H9 (cell line): ENCODE results near the gene RGS6. TPM values are rescaled to one million over a fixed set of nuclear protein-coding genes. Genes with fewer than 3 reads are reported as not detected.

Source experiments
- DNase-seq: peaks from one replicate; pipeline ENCODE4 v3.0.0-alpha.2; 2017
- H2AFZ ChIP-seq: one replicate; pipeline ENCODE4 v1.6.1; 2013; ENCODE audit warnings: mild to moderate bottlenecking, low read length, control low read depth, moderate library complexity
- H2AK5ac ChIP-seq: 2 replicates; pipeline ENCODE4 v1.6.1; 2013; ENCODE audit warnings: low read length, control low read depth, mixed read lengths; ENCODE audit not compliant: insufficient read length
- H2BK120ac ChIP-seq: one replicate; pipeline ENCODE4 v1.6.1; 2013; ENCODE audit warnings: low read depth, mild to moderate bottlenecking, low read length, control low read depth, inconsistent platforms; ENCODE audit not compliant: poor library complexity, severe bottlenecking
- H2BK12ac ChIP-seq: 2 replicates; pipeline ENCODE4 v1.6.1; 2013; ENCODE audit warnings: low read length, control low read depth, mixed read lengths, low read depth; ENCODE audit not compliant: insufficient read length
- H2BK15ac ChIP-seq: 2 replicates; pipeline ENCODE4 v1.6.1; 2013; ENCODE audit warnings: low read depth, low read length, control low read depth
- H2BK20ac ChIP-seq: one replicate; pipeline ENCODE4 v1.6.1; 2013; ENCODE audit warnings: low read depth, mild to moderate bottlenecking, low read length, control low read depth, inconsistent platforms; ENCODE audit not compliant: poor library complexity, severe bottlenecking
- H2BK5ac ChIP-seq: 2 replicates; pipeline ENCODE4 v1.6.1; 2013; ENCODE audit warnings: low read length, control low read depth, mixed read lengths; ENCODE audit not compliant: insufficient read length
- H3K14ac ChIP-seq: 2 replicates; pipeline ENCODE4 v1.6.1; 2013; ENCODE audit warnings: low read length, control low read depth; ENCODE audit not compliant: insufficient read depth
- H3K18ac ChIP-seq: 2 replicates; pipeline ENCODE4 v1.6.1; 2013; ENCODE audit warnings: low read depth, mild to moderate bottlenecking, mixed read lengths, low read length, control low read depth; ENCODE audit not compliant: insufficient read length
- H3K23ac ChIP-seq: 2 replicates; pipeline ENCODE4 v1.6.1; 2013; ENCODE audit warnings: low read length, control low read depth, mixed read lengths, low read depth; ENCODE audit not compliant: insufficient read length
- H3K23me2 ChIP-seq: 2 replicates; pipeline ENCODE4 v1.6.1; 2013; ENCODE audit warnings: low read depth, mild to moderate bottlenecking, mixed read lengths, low read length, control low read depth; ENCODE audit not compliant: insufficient read length, poor library complexity, severe bottlenecking
- H3K27ac ChIP-seq: 2 replicates; pipeline ENCODE4 v1.5.1; 2013; ENCODE audit warnings: low read length, control low read depth, mixed read lengths, low read depth; ENCODE audit not compliant: insufficient read length
- H3K27me3 ChIP-seq: 2 replicates; pipeline ENCODE4 v1.6.1; 2013; ENCODE audit warnings: low read length, control low read depth, inconsistent platforms; ENCODE audit not compliant: insufficient read depth
- H3K4ac ChIP-seq: 2 replicates; pipeline ENCODE4 v1.6.1; 2013; ENCODE audit warnings: low read depth, mild to moderate bottlenecking, control low read depth, inconsistent platforms, low read length, moderate library complexity
- H3K4me1 ChIP-seq: 2 replicates; pipeline ENCODE4 v1.6.1; 2013; ENCODE audit warnings: low read length, control low read depth, inconsistent platforms; ENCODE audit not compliant: insufficient read depth
- H3K4me2 ChIP-seq: 2 replicates; pipeline ENCODE4 v1.6.1; 2013; ENCODE audit warnings: low read length, control low read depth, mixed read lengths; ENCODE audit not compliant: insufficient read length, insufficient read depth
- H3K56ac ChIP-seq: 2 replicates; pipeline ENCODE4 v1.6.1; 2013; ENCODE audit warnings: low read depth, mild to moderate bottlenecking, mixed read lengths, low read length, control low read depth; ENCODE audit not compliant: insufficient read length
- H3K79me1 ChIP-seq: 2 replicates; pipeline ENCODE4 v1.6.1; 2013; ENCODE audit warnings: low read depth, mild to moderate bottlenecking, moderate library complexity, low read length, control low read depth, inconsistent platforms; ENCODE audit not compliant: insufficient read depth, poor library complexity, severe bottlenecking
- H3K79me2 ChIP-seq: 2 replicates; pipeline ENCODE4 v1.6.1; 2013; ENCODE audit warnings: low read length, control low read depth, inconsistent platforms; ENCODE audit not compliant: insufficient read depth
- H3K9ac ChIP-seq: 2 replicates; pipeline ENCODE4 v1.6.1; 2013; ENCODE audit warnings: low read length, control low read depth, mixed read lengths; ENCODE audit not compliant: insufficient read length; ENCODE audit errors: extremely low read depth
- H3K9me3 ChIP-seq: one replicate; pipeline ENCODE4 v1.6.1; 2013; ENCODE audit warnings: low read depth, low read length, inconsistent platforms; ENCODE audit not compliant: control insufficient read depth
- H3T11ph ChIP-seq: one replicate; pipeline ENCODE4 v1.6.1; 2013; ENCODE audit warnings: mild to moderate bottlenecking, low read length, control low read depth, inconsistent platforms
- H4K20me1 ChIP-seq: one replicate; pipeline ENCODE4 v1.6.1; 2013; ENCODE audit not compliant: control insufficient read depth, insufficient read length, insufficient read depth
- H4K5ac ChIP-seq: 2 replicates; pipeline ENCODE4 v1.6.1; 2013; ENCODE audit warnings: low read depth, mild to moderate bottlenecking, mixed read lengths, low read length, control low read depth; ENCODE audit not compliant: insufficient read length
- H4K8ac ChIP-seq: replicated peaks from 2 replicates; pipeline ENCODE4 v1.6.1; 2013; ENCODE audit warnings: low read length, control low read depth, mixed read lengths, low read depth; ENCODE audit not compliant: insufficient read length
- H4K91ac ChIP-seq: 2 replicates; pipeline ENCODE4 v1.6.1; 2013; ENCODE audit warnings: low read depth, mild to moderate bottlenecking, moderate library complexity, mixed read lengths, low read length, control low read depth; ENCODE audit not compliant: insufficient read length
- H3K27ac Mint-ChIP-seq, 3 experiments: 2 replicates in 2 of 3; 3 replicates in 1 of 3; pipeline ENCODE4 v1.8.0; 2020 to 2021; ENCODE audit warnings: mixed read lengths in 3 of 3, mild to moderate bottlenecking in 1 of 3, moderate library complexity in 1 of 3
- H3K27me3 Mint-ChIP-seq: 2 replicates; pipeline ENCODE4 v1.8.0; 2021; ENCODE audit warnings: low read depth, mild to moderate bottlenecking, moderate library complexity, mixed read lengths
- H3K36me3 Mint-ChIP-seq, 3 experiments: 2 replicates in 2 of 3; 3 replicates in 1 of 3; pipeline ENCODE4 v1.8.0; 2020 to 2021; ENCODE audit warnings: low read depth in 3 of 3, mixed read lengths in 3 of 3; ENCODE audit not compliant: insufficient read depth in 1 of 3
- H3K4me1 Mint-ChIP-seq, 2 experiments: 2 replicates each; pipeline ENCODE4 v1.8.0; 2020; ENCODE audit warnings: mixed read lengths in 2 of 2
- H3K4me3 Mint-ChIP-seq, 2 experiments: 2 replicates in 1 of 2; 3 replicates in 1 of 2; pipeline ENCODE4 v1.8.0; 2020 to 2021; ENCODE audit warnings: mild to moderate bottlenecking in 2 of 2, mixed read lengths in 2 of 2, moderate library complexity in 1 of 2
- H3K9me3 Mint-ChIP-seq, 2 experiments: 2 replicates in 1 of 2; 3 replicates in 1 of 2; pipeline ENCODE4 v1.8.0; 2020; ENCODE audit warnings: mild to moderate bottlenecking in 2 of 2, mixed read lengths in 2 of 2, moderate library complexity in 1 of 2
- WGBS: extraction: QIAGEN DNeasy Blood & Tissue Kit; methylation state at CpG from one replicate; pipeline ENCODE4 v1.1.7; 2013; ENCODE audit warnings: missing lambda C conversion rate, low lambda C conversion rate, mixed read lengths; ENCODE audit not compliant: insufficient read length; ENCODE audit errors: extremely low coverage; 5-methylcytosine and 5-hydroxymethylcytosine counted together
- total RNA-seq: library from RNA; stranded (reverse); gene quantifications from 2 replicates; pipeline ENCODE4 v1.2.1, GENCODE V29; 2021
- TF ChIP-seq, protein P1 (sequence below): fragments of 200-600 bp; sonication (generic); conservative IDR thresholded peaks from 3 replicates; pipeline ENCODE4 v1.8.0; 2021; ENCODE audit warnings: antibody characterized with exemption, mild to moderate bottlenecking

Gene RGS6
- total RNA-seq, 1 experiment from 2014 or later: 3.0 TPM

- Histone ChIP-seq H3K14ac (no peak overlapping the region), H3K18ac (no peak overlapping the region), H3T11ph (no peak overlapping the region), H2BK20ac (no peak overlapping the region), H2AK5ac (no peak overlapping the region), H2BK120ac (no peak overlapping the region), H3K56ac (no peak overlapping the region), H3K27me3 (no peaks in the 10 kb centered on the region), H2BK5ac (no peak overlapping the region), H4K91ac (no peak overlapping the region), H3K4ac (no peak overlapping the region), H3K9ac (no peak overlapping the region), H3K79me2 (no peaks in the 10 kb centered on the region), H3K4me2 (no peak overlapping the region), H3K23ac (no peak overlapping the region), H2BK12ac (no peak overlapping the region), H2AFZ (no peak overlapping the region), H3K79me1 (no peaks in the 10 kb centered on the region), H3K4me1 (no peaks in the 10 kb centered on the region), H3K27ac (no peak overlapping the region), H4K20me1 (no peaks in the 10 kb centered on the region), H4K5ac (no peak overlapping the region), H2BK15ac (no peak overlapping the region), H3K9me3 (no peaks in the 10 kb centered on the region), H4K8ac (no peak overlapping the region), H3K23me2 (no peaks in the 10 kb centered on the region)
- Mint-ChIP-seq H3K27me3 (peaks cover 1% of the 10 kb centered on the region; the same call in 1 of the 2 replicates), H3K4me3 (no peak overlapping the region; a peak in 1 of 5 replicates), H3K27ac (no peak overlapping the region), H3K9me3 (no peaks in the 10 kb centered on the region), H3K4me1 (peaks cover 11 to 12% of the 10 kb centered on the region in 2 experiments), H3K36me3 (no peaks in the 10 kb centered on the region)
- DNase-seq: no peak
- no CpG with 5 or more reads among the region's 4 CpGs for WGBS
- TF ChIP-seq, protein P1, sequence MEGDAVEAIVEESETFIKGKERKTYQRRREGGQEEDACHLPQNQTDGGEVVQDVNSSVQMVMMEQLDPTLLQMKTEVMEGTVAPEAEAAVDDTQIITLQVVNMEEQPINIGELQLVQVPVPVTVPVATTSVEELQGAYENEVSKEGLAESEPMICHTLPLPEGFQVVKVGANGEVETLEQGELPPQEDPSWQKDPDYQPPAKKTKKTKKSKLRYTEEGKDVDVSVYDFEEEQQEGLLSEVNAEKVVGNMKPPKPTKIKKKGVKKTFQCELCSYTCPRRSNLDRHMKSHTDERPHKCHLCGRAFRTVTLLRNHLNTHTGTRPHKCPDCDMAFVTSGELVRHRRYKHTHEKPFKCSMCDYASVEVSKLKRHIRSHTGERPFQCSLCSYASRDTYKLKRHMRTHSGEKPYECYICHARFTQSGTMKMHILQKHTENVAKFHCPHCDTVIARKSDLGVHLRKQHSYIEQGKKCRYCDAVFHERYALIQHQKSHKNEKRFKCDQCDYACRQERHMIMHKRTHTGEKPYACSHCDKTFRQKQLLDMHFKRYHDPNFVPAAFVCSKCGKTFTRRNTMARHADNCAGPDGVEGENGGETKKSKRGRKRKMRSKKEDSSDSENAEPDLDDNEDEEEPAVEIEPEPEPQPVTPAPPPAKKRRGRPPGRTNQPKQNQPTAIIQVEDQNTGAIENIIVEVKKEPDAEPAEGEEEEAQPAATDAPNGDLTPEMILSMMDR: no peak
Measured at GRCh38 chr14:72439707-72440106, 507.5 kb downstream of the RGS6 start.
